ENCODE data around the gene RBM4.

Gene RBM4

DNA sequence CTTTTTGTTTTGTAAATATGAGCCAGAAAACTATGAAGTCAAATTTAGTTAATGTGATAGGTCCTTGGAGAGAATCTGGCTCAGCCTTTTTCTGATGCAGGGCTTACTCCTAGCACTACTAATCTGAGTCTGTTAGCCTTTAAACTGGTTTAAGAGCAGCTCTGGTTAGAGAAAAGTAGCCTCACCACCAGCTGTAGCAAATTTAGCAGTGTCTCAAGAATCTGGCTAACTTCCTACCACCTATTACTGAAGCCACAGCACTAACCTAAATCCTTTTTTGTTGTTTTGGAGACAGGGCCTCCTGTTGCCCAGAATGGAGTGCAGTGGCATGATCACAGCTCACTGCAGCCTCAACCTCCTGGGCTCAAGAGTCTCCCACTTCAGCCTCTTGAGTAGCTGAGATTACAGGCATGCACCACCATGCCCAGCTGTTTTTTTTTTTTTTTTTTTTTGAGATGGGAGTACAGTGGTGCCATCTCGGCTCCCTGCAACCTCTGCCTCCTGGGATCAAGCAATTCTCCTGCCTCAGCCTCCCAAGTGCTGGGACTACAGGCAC is 25.3 kb downstream of the RBM4 start:
- no peak for DNase-seq

DNA sequence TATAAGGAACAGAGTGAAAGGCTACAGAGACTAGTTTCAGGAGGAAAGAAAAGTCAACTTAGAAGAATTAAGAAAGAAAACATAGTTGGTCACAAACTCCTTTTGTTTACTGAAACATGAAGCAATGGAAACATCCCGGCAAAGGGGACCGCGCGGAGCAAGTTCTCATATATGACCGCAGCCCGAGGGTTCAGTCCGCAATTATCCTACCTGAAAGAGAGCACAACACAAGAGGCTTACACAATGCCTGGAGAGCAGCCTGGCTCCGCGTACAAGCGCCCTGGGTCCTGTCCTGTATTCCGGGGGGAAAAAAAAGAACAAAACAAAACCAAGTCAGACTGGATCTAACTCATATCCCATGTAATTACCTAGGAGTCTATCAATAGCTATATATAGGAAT is 26.9 kb downstream of the RBM4 start:
- no peak for DNase-seq

DNA sequence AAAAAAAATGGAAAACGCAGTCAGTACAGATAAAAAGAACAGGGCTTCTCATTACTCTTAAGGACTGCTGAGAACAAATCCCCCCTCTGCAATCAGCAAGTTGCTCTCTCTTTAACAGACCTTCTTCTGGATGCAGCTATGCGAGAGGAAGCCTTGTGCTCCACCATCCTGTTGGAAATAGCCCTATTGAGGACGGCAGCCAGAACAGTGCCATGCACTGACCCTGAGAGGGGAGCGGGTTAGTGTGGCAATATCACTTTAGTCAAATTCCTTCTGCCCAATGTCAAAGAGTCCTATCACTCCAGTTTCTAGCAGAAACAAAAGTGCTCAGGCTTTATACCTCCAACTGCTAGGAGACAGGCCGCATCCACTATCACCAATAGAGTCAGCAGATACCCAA is 32.3 kb downstream of the RBM4 start:
- DNase-seq, result no peak

DNA sequence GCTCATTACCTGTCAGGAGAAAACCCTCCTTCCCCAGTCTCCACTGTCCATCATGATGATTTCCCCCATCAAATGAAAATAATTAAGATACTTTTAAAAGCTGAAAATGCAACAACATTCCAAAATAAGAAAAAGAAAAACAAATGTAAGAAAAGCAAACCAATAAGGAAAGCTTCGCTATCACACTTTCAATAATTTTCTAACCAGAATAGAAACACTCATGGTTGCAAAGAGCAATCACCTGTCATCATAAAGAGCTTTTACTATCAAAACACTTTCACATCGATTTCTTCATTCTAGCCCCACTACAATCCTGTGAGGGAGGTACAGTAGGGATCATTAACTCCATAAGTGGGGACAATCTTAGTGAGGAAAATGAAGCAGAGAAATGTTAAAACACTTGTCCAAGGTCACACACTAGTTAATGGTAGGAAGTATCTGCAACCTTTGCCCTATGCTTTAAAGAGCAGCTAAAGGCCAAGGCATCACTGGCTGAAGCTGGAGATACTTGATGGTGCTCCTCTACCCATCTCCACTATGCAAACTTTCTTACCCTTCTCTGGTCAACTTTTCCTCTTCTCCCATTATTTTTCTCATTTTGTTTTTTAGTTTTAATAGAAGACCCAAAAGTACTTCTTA is 36.6 kb downstream of the RBM4 start:
- DNase-seq, result no peak

DNA sequence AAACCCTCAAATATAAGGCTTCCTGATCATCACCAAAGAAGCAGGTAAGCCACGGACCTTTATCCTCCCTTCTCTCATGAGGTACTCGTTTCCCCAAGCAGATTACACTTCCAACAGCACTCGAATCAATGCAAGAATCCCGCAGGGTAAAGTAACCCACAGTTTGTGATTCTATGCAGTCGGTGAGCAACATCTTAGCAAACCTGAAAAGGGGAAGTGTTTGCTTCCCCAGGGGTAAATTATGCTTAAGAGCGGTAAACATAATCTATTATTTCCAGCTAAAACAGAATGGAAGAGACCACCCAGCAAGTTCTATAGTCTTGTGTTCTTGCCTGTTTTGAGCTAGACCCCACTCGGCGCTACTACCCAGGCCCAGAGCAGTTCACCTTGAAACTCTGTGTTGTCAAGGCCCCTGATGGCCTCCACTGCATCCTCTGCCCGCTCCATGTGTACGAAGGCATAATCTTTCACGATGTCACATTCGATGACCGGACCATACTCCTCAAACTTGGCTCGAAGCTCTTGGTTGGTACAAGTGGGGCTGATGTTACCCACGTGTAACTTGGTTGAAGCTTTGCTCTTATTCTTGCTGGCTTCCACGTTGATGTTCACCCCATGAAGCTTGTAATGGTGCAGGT is 37.9 kb downstream of the RBM4 start:
- no peak for DNase-seq

DNA sequence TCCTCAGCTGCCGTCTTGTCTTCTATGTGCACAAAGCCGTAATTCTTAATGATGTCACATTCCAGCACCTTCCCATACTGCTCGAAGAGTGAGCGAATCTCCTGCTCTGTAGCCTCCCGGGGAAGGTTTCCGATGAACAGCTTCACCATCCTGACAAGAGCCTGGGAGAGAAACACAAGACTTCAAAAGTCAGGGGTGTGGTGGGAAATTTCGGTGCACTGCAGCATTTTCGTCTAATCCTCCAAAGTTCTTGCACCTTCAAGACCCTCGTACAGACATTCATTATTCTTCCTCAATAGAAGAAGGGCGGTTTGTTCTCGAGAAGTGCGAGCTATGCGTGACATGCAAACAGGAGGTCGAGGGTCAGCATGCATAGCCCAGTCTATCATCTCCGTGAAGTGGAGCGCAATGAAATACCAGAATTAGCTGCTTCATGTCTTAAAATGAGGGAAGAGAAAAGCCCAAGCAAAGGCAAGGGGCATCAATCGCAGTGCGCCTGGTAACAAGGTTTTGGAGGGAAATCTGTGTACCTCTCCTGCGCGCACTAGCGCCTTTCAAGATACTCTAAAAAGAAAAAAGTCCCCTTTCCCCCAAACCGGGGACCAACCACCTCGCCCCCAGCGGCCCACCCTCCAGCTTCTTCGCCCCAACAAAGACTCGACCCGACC is 38.6 kb downstream of the RBM4 start:
- DNase-seq, result no peak

DNA sequence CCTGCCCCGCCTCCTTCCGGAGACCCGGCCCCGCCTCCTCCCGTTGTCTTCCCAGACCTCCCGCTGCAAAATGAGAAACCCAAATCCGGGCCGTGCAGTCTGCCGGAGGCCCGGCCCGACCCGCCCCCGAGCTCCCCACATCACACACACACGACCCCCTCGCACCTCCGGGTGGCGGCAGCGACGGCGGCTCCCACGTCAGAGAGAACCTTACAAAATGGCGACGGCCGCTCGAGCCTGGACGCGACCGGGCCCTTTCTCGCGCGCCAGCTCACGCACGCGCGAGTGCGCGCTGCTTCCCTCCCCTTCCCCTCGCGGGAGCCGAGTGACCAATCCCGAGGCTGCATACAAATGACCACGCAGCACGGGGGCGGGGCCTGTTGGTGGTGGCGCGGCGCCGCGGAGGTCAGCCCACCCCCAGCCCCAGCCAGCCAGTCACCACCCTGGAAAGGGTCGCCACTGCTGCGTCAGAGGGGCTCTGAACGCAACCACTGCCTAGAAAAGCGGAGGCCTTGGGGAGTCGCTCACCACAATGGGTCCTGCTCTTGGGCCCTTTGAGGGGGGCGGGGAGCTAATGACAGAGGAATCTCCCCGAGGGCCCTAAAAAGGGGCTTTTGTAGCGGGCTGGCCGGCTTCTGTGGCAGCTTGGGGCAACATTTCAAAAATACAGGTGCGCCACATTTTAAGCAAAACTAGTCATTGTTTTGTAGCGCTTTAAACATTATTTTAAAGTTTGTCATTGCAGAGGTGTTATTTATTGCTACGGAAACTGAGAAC is 39.3 kb downstream of the RBM4 start, which contains the start of gene RBM4B:
Gene RBM4B (minus strand): TSS at position 289 of the 777 bp plus-strand sequence. CDS start 808 bp downstream, outside the sequence.
- DNase-seq, result peak; percentile 99

DNA sequence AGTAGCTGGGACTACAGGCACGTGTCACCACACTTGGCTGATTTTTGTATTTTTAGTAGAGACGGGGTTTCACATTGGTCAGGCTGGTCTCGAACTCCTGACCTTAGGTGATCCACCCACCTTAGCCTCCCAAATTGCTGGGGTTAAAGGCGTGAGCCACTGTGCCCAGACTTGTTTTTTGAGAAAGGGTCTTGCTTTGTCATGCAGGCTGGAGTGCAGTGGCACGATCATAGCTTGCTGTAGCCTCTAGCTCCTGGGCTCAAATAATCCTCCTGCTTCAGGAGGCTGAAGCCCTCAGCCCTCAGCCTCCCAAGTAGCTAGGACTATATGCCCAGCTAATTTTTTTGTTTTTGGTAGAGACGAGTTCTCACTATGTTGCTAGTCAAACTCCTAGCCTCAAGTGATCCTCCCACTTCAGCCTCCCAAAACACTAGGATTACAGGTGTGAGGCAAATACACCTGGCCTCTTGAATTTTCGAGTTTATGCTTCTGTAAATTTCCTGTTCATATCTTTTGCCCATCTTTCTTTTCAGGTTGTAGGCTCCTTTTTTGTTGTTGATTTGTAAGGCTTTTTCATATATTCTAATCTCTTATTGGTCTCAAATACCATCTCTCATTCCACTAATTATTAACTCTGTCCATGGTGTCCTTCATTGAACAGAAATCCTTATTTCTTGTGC is 42.6 kb downstream of the RBM4 start:
- no peak for DNase-seq

DNA sequence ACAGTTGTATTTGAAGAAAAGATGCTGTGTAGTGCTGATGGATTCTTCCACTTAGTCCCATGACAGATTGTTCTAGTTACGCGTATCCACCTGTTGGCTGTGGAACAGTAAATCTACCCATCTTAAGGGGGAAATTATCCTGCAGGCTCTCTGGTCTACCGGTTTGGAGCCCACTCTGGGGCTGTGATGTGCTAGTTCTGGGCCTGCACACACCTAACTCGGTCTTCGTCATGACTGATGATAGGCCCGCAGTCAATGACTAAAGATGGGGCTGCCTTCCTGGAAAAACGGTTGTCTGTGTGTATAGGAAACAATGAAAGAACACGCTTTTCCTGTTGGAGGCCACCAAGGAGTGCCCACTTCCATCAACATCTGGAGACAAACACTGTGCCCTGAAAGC is 45.4 kb downstream of the RBM4 start:
- no peak for DNase-seq

DNA sequence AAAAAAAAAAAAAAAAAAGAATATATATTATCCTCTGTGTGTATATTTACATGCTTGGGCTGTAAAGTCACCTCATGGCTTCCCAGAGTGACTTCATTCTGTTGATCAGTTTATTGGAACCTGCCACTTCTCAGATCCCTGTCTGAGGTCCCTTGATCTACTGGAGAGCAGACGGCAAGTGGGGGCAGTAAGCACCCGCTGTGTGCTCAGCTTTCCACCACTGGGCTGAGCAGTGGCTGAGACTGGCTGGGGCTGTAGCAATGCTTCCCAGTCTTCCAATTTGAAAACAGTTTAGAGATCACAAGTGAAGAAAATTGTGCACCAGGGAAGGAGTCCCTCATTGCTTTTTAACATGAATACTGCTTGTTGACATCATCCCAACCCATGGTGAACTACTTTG is 46.1 kb downstream of the RBM4 start:
- no peak for DNase-seq

DNA sequence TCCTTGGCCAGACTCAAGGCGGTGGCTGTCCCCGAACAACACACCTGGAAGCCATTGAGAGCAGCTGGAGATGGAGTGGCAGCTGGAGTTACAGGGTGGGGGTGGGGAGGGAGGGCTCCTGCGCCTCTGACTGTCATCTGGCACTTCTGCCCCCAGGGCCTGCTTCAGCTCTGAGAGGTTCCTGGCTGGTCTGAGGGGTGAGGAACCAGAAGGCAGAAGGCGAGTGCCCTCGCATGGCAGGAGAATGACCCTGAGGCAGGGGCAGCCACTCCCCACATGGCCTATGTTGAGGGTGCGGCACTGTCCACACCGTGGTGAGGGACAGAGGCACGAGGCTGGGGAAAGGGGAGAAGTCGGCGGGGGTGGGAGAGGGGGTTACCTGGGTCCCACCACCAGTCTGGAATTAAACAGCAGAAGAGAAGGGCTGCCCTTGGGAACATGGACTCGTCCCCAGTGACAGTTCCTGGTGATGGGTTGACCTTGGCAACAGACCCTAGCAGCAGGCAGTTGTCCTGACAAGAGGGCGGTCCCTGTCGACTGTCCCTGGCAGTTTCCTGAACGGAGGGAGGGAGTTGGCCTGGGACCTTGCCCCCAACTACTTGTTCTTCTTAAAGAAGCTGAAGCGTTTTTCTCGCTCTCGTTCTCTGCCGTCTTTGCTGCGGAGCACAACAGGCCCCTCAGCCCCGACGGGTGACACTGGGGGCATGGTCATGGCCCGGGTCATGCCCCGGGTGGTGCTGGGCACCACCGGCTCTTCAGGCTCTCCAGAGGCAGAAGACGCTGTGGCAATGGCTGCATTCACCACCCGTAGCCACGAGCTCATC is 47.0 kb downstream of the RBM4 start:
- DNase-seq, result no peak

DNA sequence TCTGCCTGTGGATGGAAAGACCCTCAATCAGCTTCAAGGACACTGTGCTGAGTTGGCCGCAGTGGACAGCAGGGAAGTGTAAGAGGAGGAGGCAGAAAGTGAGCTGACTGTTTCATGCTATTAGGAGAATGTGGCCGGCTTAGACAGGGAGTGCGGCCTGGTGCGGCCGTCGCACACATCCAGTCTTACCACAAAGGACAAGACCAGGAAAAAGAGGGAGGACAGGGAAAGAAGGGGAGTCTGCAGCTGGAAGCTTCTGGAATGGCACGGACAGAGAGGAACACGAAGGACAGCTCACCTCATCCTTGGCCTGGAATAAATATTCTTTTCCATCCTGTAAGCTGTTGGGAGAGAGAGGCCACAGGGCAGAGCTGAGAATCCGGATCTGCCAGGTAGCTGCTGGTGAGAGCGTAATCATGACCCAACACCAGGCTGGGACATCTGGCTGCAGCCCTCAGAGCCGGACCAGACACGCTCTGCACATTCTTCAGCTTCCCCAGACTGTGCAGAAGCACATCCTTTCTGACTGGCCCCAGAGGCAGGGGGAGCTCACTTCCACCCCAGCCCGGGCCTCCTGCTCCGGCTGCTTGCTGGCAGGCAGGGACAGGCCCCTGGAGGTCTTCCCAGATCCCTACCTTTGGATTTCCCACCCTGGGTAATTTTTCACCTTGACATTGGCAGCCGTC is 47.7 kb downstream of the RBM4 start:
- DNase-seq, result no peak

DNA sequence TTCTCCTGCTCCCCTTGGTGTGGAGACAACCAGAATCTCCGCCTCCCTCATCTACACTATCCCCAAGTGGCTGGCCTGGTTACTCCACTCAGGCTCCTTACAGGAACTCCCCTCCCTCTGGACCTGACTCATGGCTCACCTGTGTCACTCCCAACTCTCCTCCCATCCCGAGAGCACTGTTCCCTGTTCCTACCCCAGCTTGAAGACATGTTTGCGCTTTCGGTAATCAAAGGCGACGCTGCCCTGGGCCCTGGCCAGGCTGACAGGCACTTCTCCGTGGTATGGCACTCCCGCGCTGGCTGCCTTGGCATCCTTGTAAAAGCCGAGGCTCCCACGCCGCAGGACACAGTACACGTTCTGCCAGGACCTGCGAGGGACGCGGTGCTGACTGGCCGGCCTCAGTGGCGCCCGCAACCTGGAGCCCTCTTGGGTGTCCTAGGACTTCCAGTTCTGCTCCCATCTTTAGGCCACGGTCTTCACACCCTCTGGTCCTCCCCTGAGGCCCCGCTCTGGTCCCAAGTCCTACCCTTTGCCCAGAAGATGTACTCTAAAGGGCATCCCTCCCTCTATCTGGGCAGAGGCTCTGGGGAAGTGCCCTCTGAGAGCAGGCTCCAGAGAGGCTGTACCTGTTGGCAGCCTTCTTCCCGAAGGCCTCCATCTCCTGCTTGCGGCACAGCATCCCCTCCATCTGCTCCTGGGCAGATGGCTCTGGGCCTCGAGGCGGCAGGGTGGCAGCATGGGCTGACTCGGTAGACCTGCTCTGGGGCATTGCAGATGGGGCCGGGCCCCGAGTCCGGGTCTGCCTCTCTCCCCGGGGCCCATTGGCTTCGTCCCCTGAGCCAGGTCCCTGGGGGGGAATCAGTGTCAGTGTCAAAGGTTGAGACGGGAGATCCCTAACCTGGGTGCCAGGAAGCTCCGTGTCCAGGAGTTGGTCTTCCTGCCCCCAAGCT is 48.6 kb downstream of the RBM4 start:
- no peak for DNase-seq

DNA sequence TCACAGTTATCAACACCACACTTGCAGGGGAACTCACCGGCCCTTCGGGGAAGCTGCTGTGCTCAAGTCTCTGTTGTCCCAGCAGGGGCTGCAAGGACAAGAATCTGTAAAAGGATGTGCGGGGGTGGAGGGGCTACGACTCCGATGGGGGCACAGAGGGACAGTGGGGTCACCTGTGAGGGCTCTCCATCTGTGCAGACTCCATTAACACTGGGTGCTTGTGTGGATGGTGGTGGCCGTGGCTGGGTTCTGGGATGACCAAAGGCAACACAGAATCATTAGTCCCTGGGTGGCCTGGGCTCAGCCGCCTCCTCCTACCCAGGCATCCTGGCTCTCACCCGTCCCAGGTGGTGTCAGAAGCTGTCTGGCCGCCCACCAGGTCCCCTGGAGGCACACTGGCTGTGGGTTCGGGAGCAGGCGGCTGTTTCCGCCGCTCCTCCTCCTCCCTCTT is 49.4 kb downstream of the RBM4 start:
- no peak for DNase-seq

DNA sequence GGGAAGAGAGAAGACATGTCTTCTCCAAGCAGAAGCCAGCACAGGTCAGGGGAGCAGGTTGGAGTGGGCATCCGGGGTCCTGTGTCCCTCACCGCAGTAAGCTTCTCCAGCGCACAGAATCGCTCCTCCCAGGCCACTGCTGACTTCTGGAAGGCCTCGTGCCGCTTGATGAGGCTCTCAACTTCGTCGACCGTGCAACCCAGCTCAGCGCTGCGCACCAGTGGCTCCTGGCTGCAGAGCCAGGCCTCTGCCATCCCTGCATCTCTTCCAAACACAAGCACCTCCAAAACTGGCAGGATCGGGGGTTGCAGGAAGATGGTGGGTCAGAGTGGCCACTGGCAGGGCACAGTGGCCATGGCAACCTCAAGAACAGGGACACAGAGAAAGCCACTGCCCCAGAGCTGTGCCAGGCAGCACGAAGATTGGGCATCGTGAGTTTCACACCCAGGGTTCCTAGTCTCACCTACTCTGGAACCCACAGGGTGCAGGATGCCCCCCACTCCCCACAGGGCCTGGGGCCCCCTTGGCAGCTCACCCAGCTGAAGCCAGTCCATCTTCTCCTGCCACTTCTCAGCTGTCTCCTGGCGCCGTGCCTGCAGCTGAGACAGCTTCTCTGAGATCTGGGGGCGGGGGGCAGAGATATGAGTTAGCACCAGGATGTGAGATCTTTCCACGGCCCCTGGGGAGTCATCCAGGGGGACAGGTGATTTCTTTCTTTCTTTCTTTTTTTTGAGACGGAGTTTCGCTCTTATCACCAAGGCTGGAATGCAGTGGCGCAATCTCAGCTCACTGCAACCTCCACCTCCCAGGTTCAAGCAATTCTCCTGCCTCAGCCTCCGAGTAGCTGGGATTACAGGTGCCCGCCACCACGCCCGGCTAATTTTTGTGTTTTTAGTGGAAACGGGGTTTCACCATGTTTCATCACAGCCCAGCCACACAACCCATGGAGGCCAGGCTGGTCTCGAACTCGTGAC is 50.3 kb downstream of the RBM4 start:
- no peak for DNase-seq

DNA sequence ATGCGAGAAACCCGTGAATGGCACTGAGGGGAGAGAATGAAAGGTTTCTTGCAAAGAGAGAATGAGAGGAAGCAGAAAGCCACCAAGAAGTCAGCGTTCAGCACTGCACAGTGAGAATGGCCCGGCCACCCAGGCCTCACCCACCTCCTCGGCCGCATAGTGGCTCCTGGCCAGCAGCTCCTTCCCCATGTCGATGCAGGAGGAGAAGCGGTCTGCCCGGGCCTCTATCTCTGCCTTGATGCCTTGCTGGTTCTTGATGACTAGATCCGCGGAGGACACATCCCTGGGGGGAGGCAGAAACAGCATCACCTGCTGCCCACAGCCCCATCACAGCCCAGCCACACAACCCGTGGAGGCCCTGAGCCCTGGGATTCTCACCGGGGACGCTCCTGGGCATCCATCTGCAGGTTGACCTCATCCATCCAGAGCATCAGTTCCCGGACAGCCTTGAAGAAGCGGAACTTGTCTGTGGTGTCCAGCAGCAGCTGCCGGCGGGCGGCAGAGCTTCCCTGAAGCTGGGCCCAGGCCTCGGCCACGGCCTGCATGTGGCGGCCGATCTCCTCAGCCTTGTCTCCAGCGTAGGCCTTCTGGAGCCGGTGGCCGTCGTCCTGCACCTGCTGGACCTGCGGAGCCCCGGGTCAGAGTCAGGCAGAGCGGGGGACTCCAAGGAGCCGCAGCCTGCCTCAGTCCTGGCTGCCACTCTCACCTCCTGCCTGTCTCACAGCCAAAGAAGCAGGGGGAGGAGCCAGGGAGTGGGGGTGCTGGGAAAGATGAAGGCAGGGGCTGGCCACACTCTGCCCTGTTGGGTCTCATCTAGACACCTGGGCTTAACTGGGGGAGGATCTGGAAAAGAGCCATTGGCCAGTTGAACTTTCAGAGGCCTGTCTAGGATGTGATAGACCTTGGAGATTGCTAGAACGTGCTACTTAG is 51.4 kb downstream of the RBM4 start:
- no peak for DNase-seq

DNA sequence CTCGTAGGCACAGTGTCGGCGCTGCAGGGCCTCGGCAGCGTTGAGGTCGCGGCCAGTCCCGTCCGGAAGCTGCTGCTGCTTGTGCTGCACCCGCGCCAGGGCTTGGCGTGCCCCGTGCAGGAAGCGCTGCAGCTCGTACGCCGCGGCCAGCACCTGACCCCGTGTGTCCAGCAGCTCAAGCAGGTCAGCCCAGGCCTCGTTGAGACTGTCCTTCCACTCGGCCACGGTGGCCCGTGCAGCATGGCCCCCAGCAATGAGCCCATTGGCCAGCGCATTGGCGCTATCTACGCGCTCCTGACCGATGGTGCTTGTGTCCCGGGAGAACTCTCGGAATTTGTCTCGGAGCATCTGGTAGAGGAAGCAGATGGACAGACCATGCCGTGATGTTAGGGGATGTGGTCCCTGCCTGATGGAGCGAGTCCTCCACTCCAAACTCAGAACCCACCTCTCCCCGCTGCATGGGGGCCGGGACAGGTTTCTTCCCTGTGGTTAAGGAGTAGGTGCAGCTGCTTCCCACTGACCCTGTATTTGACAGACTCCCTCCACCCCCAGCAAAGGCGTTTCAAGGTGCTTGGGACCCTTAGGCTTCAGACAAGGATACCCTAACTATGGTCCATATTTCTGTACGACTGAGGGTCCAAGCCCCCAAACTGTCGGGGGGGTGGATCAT is 52.9 kb downstream of the RBM4 start:
- DNase-seq, result no peak

All from stimulated activated CD4-positive, alpha-beta T cell treated with anti-CD3 and anti-CD28 coated beads, Interleukin-15, amount 100 ng/mL, for 24 hours (primary cell).